ENCODE measurements around the gene CCNT1. TPM values are rescaled to one million over a fixed set of nuclear protein-coding genes. Genes with fewer than 3 reads are reported as not detected.

CCNT1 gene
- total and polyA plus RNA-seq, 10 of the 15 experiments (the other 5 are each of a cell fraction or from before 2014, with no cell fraction given): 6.3 to 37.3 (median 20.0) TPM

GRCh38 chr12:48693572-48693971 lies 22.9 kb downstream of the CCNT1 start:
- H4K20me1 ChIP-seq (ENCODE audit: control insufficient read depth, insufficient read depth): no peaks in the 10 kb centered on the region
- no peaks in the 10 kb centered on the region for H3K79me2 ChIP-seq (ENCODE audit: control insufficient read depth, insufficient read depth, low read length)
- ChIA-PET RAD21 (ENCODE audit: unreplicated experiment) (no interaction called here), SMC1A (ENCODE audit: uncharacterized antibody, unreplicated experiment) (interaction anchor here (1.0 kb wide), 1 partner anchor 10 kb away, joined by 3 read pairs; no protein-coding TSS in a partner anchor), POLR2A (interaction anchor here (1.3 kb wide), 1 partner anchor 11 kb away, joined by 3 read pairs; no protein-coding TSS in a partner anchor), CTCF (no interaction called here)
- ATAC-seq (no peak), FAIRE-seq (no peak), DNase-seq (ENCODE audit: low read depth, low spot score) (no peak)
- WGBS (ENCODE audit: insufficient coverage, insufficient replicate concordance, low lambda C conversion rate, missing lambda C conversion rate): 91% methylated on average over 6 of the region's 6 CpGs
- H3K9ac ChIP-seq (ENCODE audit: control insufficient read depth, insufficient read depth, low read length): no peak overlapping the region
- no peak overlapping the region for H3K27ac ChIP-seq (ENCODE audit: control insufficient read depth, insufficient read depth)
- intact Hi-C loops (cut with micrococcal nuclease; ENCODE audit: unreplicated experiment): no loop called here
- H3K36me3 ChIP-seq (ENCODE audit: control insufficient read depth in 2 of 2, insufficient read depth in 2 of 2, low read length in 1 of 2): peaks cover 9 to 36% of the 10 kb centered on the region in 2 experiments
- no peak for TF ChIP-seq SP1 (IDR thresholded peaks at IDR 0.05; ENCODE audit: low read depth, low read length)
- no peak for TF ChIP-seq BCL3 (IDR thresholded peaks at IDR 0.05; ENCODE audit: borderline replicate concordance, insufficient read depth, low read depth, low read length, poor library complexity, severe bottlenecking)
- no peak for TF ChIP-seq RFX5 (IDR thresholded peaks at IDR 0.05; ENCODE audit: low read depth, low read length)
- no peak for TF ChIP-seq RCOR1 (conservative IDR thresholded peaks at IDR 0.05; ENCODE audit: low read depth, low read length)
- TF ChIP-seq MTA3 (IDR thresholded peaks at IDR 0.05; ENCODE audit: borderline replicate concordance, low read length): no peak
- no peak for TF ChIP-seq BHLHE40 (IDR thresholded peaks at IDR 0.05; ENCODE audit: borderline replicate concordance in 1 of 2, low read depth in 2 of 2, low read length in 1 of 2)
- no peak for TF ChIP-seq SKIL (IDR thresholded peaks at IDR 0.05; ENCODE audit: low read depth, poor library complexity, severe bottlenecking)
- no peak for TF ChIP-seq NFYB (IDR thresholded peaks at IDR 0.05; ENCODE audit: insufficient read depth, low read depth, low read length)
- no peak for TF ChIP-seq ZNF207 (IDR thresholded peaks at IDR 0.05; ENCODE audit: borderline replicate concordance)
- no peak for TF ChIP-seq ZBTB40 (IDR thresholded peaks at IDR 0.05; ENCODE audit: borderline replicate concordance)
- no peak for TF ChIP-seq SMAD1 (IDR thresholded peaks at IDR 0.05; ENCODE audit: low read depth, partially characterized antibody)
- TF ChIP-seq YY1 (IDR thresholded peaks at IDR 0.05; ENCODE audit: low read depth, low read length): no peak
- no peak for TF ChIP-seq CHD1 (IDR thresholded peaks at IDR 0.05; ENCODE audit: low read depth, low read length)
- no peak for TF ChIP-seq NKRF (conservative IDR thresholded peaks at IDR 0.05)
- TF ChIP-seq NBN (IDR thresholded peaks at IDR 0.05): no peak
- no peaks in the 10 kb centered on the region for H3K4me1 ChIP-seq (ENCODE audit: control insufficient read depth, insufficient read depth, low read length)
- no peaks in the 10 kb centered on the region for H3K27me3 ChIP-seq (replicated peaks in 1 of 2; ENCODE audit: control insufficient read depth in 2 of 2, insufficient read depth in 2 of 2, low read length in 1 of 2)
- H3K4me2 ChIP-seq (ENCODE audit: control insufficient read depth, insufficient read depth): no peak overlapping the region
- in situ Hi-C loops (cut with MboI): no loop called here
- no peak overlapping the region for H2AFZ ChIP-seq (ENCODE audit: control insufficient read depth, low read depth, low read length)
- H3K4me3 ChIP-seq: no peak overlapping the region
- BruUV-seq (replicated peaks): no TSS peak
- no peaks in the 10 kb centered on the region for H3K9me3 ChIP-seq (replicated peaks; ENCODE audit: control insufficient read depth, insufficient read depth, low read length)
